Measurements from ENCODE around the gene BMPR2. TPM values are rescaled to one million over a fixed set of nuclear protein-coding genes. Genes with fewer than 3 reads are reported as not detected.
"Not testable (repeated sequence)": the region's sequence is repeated elsewhere in the genome, so short reads cannot be mapped to it uniquely, and the experiment has no call there.

BMPR2 gene
- total RNA-seq, 2 donors from 2014 or later = 9.7 to 9.9 TPM

- no peak overlapping the region for H3K4me3 Mint-ChIP-seq
- peaks cover 18% of the 10 kb centered on the region for H3K4me1 Mint-ChIP-seq (ENCODE audit: low read depth)
- ATAC-seq (replicated peaks in 1 of 2) = no peak
- no peaks in the 10 kb centered on the region for H3K36me3 Mint-ChIP-seq (ENCODE audit: insufficient read depth in 2 of 2)
- DNase-seq = no peak
- no peaks in the 10 kb centered on the region for H3K9me3 Mint-ChIP-seq
- H3K27ac Mint-ChIP-seq = no peak overlapping the region
- no peaks in the 10 kb centered on the region for H3K27me3 Mint-ChIP-seq (ENCODE audit: low read depth)
Measured at GRCh38 chr2:202529389-202529788, 153.3 kb downstream of the BMPR2 start.

DNA sequence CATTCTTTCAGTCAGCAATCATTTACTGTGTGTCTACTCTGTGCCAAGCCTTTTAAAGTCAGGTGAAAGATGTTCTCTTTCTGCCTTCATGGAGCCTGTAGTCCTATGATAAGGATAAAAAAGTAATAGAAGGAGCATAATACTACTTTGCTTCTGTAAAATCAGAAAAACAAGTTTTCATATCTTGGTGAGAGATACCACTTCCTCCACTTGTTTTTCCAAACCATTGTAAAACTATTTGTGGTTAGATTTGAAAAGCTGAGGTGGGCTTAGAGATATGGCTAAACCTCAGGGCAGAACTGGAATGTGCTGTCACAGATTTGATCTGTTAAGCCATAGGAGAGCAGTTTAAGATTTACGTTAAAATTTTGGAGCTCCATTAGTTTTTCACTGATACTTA lies 153.9 kb downstream of the BMPR2 start:
- Mint-ChIP-seq H3K27ac (no peak overlapping the region), H3K27me3 (ENCODE audit: low read depth) (no peaks in the 10 kb centered on the region), H3K9me3 (no peaks in the 10 kb centered on the region), H3K4me3 (no peak overlapping the region), H3K36me3 (ENCODE audit: insufficient read depth in 2 of 2) (no peaks in the 10 kb centered on the region), H3K4me1 (ENCODE audit: low read depth) (peaks cover 18% of the 10 kb centered on the region)
- ATAC-seq (replicated peaks in 1 of 2) (no peak), DNase-seq (no peak)

DNA sequence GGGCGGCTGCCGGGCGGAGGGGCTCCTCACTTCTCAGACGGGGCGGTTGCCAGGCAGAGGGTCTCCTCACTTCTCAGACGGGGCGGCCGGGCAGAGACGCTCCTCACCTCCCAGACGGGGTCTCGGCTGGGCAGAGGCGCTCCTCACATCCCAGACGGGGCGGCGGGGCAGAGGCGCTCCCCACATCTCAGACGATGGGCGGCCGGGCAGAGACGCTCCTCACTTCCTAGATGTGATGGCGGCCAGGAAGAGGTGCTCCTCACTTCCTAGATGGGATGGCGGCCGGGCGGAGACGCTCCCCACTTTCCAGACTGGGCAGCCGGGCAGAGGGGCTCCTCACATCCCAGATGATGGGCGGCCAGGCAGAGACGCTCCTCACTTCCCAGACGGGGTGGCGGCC lies 159.2 kb downstream of the BMPR2 start:
- H3K9me3 Mint-ChIP-seq; H3K4me1 Mint-ChIP-seq (ENCODE audit: low read depth); DNase-seq; H3K27ac Mint-ChIP-seq; ATAC-seq (replicated peaks in 1 of 2); H3K36me3 Mint-ChIP-seq (ENCODE audit: insufficient read depth in 2 of 2); H3K4me3 Mint-ChIP-seq; H3K27me3 Mint-ChIP-seq (ENCODE audit: low read depth): not testable (repeated sequence)

- no peak for ATAC-seq (replicated peaks in 1 of 2)
- Mint-ChIP-seq H3K4me3 (no peak overlapping the region), H3K4me1 (ENCODE audit: low read depth) (peaks cover 12% of the 10 kb centered on the region)
Measured at GRCh38 chr2:202541137-202541536, 165.0 kb downstream of the BMPR2 start.

DNA sequence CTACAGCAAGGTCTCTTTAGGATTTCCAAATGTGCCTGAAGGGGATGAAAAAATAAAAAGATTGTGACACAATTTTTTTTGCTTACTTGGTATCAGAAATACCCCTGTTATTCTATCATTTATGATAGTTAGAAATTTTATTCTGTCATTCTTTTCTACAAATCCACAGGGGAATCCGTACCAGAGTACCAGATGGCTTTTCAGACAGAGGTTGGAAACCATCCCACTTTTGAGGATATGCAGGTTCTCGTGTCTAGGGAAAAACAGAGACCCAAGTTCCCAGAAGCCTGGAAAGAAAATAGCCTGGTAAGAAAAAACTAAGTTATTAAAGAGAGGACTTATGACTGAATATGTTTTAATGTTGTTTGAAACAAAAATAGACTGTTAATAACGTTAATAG lies 166.0 kb downstream of the BMPR2 start:
- no peak overlapping the region for H3K27ac Mint-ChIP-seq
- no peak overlapping the region for H3K4me3 Mint-ChIP-seq
- no peak for ATAC-seq (replicated peaks in 1 of 2)
- no peaks in the 10 kb centered on the region for H3K36me3 Mint-ChIP-seq (ENCODE audit: insufficient read depth in 2 of 2)
- H3K27me3 Mint-ChIP-seq (ENCODE audit: low read depth) = no peaks in the 10 kb centered on the region
- H3K4me1 Mint-ChIP-seq (ENCODE audit: low read depth) = peaks cover 12% of the 10 kb centered on the region
- no peaks in the 10 kb centered on the region for H3K9me3 Mint-ChIP-seq
- DNase-seq = no peak

More at GRCh38 chr2:202541137-202541536, 165.0 kb downstream of the BMPR2 start:
- H3K9me3 Mint-ChIP-seq = no peaks in the 10 kb centered on the region
- no peak overlapping the region for H3K27ac Mint-ChIP-seq
- no peaks in the 10 kb centered on the region for H3K36me3 Mint-ChIP-seq (ENCODE audit: insufficient read depth in 2 of 2)
- no peaks in the 10 kb centered on the region for H3K27me3 Mint-ChIP-seq (ENCODE audit: low read depth)
- DNase-seq = no peak

- H3K27ac Mint-ChIP-seq = peak overlapping the region; percentile 24
- H3K4me3 Mint-ChIP-seq = no peak overlapping the region
Measured at GRCh38 chr2:202545523-202545922, 169.4 kb downstream of the BMPR2 start.

DNA sequence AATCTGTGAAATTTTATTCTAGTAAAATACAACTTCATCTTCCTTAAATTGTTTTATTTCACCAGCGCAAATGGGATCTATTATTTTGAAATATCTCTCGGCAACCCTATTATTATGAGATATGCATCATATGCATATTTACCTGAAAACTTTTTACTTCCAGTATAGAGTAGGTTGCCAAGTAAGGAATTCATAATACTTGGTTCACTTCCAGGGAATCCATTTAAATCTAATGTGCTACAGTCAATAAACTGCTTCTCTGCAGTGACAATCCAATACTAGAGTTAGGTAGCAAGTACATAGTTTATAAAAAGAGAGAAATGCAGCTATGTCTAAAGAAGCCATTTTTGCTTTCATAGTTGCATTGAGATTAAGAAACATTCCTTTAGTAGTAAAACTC lies 169.8 kb downstream of the BMPR2 start:
- Mint-ChIP-seq H3K4me1 (ENCODE audit: low read depth) (peaks cover 12% of the 10 kb centered on the region), H3K36me3 (ENCODE audit: insufficient read depth in 2 of 2) (no peaks in the 10 kb centered on the region), H3K9me3 (no peaks in the 10 kb centered on the region), H3K27me3 (ENCODE audit: low read depth) (no peaks in the 10 kb centered on the region), H3K27ac (no peak overlapping the region), H3K4me3 (no peak overlapping the region)
- DNase-seq (no peak), ATAC-seq (replicated peaks in 1 of 2) (no peak)

More at GRCh38 chr2:202545523-202545922, 169.4 kb downstream of the BMPR2 start:
- H3K9me3 Mint-ChIP-seq = no peaks in the 10 kb centered on the region
- H3K4me1 Mint-ChIP-seq (ENCODE audit: low read depth) = peaks cover 12% of the 10 kb centered on the region
- DNase-seq = no peak
- H3K36me3 Mint-ChIP-seq (ENCODE audit: insufficient read depth in 2 of 2) = no peaks in the 10 kb centered on the region
- H3K27me3 Mint-ChIP-seq (ENCODE audit: low read depth) = no peaks in the 10 kb centered on the region
- ATAC-seq (replicated peaks in 1 of 2) = peak; percentile 60 to 62

- H3K4me3 Mint-ChIP-seq; H3K27me3 Mint-ChIP-seq (ENCODE audit: low read depth); ATAC-seq (replicated peaks in 1 of 2); H3K9me3 Mint-ChIP-seq; H3K36me3 Mint-ChIP-seq (ENCODE audit: insufficient read depth in 2 of 2); H3K27ac Mint-ChIP-seq; DNase-seq: not testable (repeated sequence)
- peaks cover 12% of the 10 kb centered on the region for H3K4me1 Mint-ChIP-seq (ENCODE audit: low read depth)
Measured at GRCh38 chr2:202546499-202547141, 170.5 kb downstream of the BMPR2 start.

DNA sequence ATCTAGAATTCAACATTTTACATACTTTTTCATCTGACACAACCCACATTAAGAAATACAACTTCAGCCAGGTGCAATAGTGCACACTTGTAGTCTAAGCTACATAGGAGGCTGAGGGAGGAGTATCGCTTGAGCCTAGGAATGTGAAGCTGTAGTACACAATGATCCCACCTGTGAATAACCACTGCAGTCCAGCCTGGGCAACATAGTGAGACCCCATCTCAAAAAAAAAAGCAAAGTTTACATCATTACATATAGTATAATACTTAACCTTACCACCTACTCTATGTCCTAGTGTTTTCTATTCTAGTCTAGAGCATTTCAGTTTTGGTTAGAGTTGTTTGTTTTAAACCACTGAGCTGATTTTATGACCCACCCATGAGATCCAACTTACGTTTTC lies 172.1 kb downstream of the BMPR2 start:
- Mint-ChIP-seq H3K36me3 (ENCODE audit: insufficient read depth in 2 of 2) (no peaks in the 10 kb centered on the region), H3K27me3 (ENCODE audit: low read depth) (no peaks in the 10 kb centered on the region), H3K9me3 (no peaks in the 10 kb centered on the region), H3K4me3 (no peak overlapping the region), H3K27ac (no peak overlapping the region), H3K4me1 (ENCODE audit: low read depth) (peaks cover 12% of the 10 kb centered on the region)
- no peak for ATAC-seq (replicated peaks in 1 of 2)
- DNase-seq = no peak

- not testable (repeated sequence) for H3K27me3 Mint-ChIP-seq (ENCODE audit: low read depth); H3K4me3 Mint-ChIP-seq; H3K36me3 Mint-ChIP-seq (ENCODE audit: insufficient read depth in 2 of 2); DNase-seq; H3K27ac Mint-ChIP-seq; H3K9me3 Mint-ChIP-seq; ATAC-seq (replicated peaks in 1 of 2); H3K4me1 Mint-ChIP-seq (ENCODE audit: low read depth)
Measured at GRCh38 chr2:202551000-202551399, 174.9 kb downstream of the BMPR2 start.

DNA sequence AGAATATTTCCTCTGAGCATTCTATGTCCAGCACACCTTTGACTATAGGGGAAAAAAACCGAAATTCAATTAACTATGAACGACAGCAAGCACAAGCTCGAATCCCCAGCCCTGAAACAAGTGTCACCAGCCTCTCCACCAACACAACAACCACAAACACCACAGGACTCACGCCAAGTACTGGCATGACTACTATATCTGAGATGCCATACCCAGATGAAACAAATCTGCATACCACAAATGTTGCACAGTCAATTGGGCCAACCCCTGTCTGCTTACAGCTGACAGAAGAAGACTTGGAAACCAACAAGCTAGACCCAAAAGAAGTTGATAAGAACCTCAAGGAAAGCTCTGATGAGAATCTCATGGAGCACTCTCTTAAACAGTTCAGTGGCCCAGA lies 179.2 kb downstream of the BMPR2 start:
- Mint-ChIP-seq H3K27me3 (ENCODE audit: low read depth) (no peaks in the 10 kb centered on the region), H3K27ac (no peak overlapping the region), H3K36me3 (ENCODE audit: insufficient read depth in 2 of 2) (peaks cover 0 to 2% of the 10 kb centered on the region in 2 donors), H3K9me3 (no peaks in the 10 kb centered on the region), H3K4me3 (no peak overlapping the region), H3K4me1 (ENCODE audit: low read depth) (peaks cover 7% of the 10 kb centered on the region)
- ATAC-seq (replicated peaks in 1 of 2) = peak; percentile 62
- peak; percentile 23 to 24 for DNase-seq

DNA sequence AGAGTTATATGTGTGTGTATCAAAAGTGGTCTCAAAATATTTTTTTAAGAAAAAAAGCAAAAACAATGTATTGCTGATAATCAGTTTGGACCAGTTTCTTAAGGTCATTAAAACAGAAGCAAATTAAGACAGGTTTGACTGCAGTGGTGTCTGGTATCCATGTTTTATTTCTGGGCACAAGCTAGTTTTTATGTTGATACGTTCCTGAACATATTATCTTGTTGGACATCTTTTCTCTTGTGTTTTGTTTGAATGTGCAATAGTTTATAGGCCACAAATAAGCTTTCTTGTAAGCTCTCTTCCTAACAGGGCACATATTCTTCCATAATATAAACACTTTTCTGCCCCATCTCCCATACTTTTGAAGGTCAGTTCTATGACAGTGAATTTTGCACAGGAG lies 184.1 kb downstream of the BMPR2 start:
- Mint-ChIP-seq H3K4me3 (no peak overlapping the region), H3K9me3 (no peaks in the 10 kb centered on the region), H3K36me3 (ENCODE audit: insufficient read depth in 2 of 2) (peaks cover 0 to 2% of the 10 kb centered on the region in 2 donors), H3K27ac (no peak overlapping the region), H3K27me3 (ENCODE audit: low read depth) (no peaks in the 10 kb centered on the region), H3K4me1 (ENCODE audit: low read depth) (peaks cover 7% of the 10 kb centered on the region)
- no peak for ATAC-seq (replicated peaks in 1 of 2)
- DNase-seq = no peak

GRCh38 chr2:202564226-202564625 lies 188.1 kb downstream of the BMPR2 start:
- no peaks in the 10 kb centered on the region for H3K4me1 Mint-ChIP-seq (ENCODE audit: low read depth)
- no peak for DNase-seq

GRCh38 chr2:202566286-202566685 lies 190.2 kb downstream of the BMPR2 start:
- no peaks in the 10 kb centered on the region for H3K9me3 Mint-ChIP-seq
- no peaks in the 10 kb centered on the region for H3K27me3 Mint-ChIP-seq (ENCODE audit: low read depth)
- H3K4me3 Mint-ChIP-seq = no peak overlapping the region
- H3K27ac Mint-ChIP-seq = no peak overlapping the region
- H3K4me1 Mint-ChIP-seq (ENCODE audit: low read depth) = no peaks in the 10 kb centered on the region
- no peaks in the 10 kb centered on the region for H3K36me3 Mint-ChIP-seq (ENCODE audit: insufficient read depth in 2 of 2)
- ATAC-seq (replicated peaks in 1 of 2) (no peak), DNase-seq (no peak)

More at GRCh38 chr2:202564226-202564625, 188.1 kb downstream of the BMPR2 start:
- Mint-ChIP-seq H3K4me3 (no peak overlapping the region), H3K27ac (no peak overlapping the region), H3K27me3 (ENCODE audit: low read depth) (no peaks in the 10 kb centered on the region), H3K9me3 (no peaks in the 10 kb centered on the region), H3K36me3 (ENCODE audit: insufficient read depth in 2 of 2) (no peaks in the 10 kb centered on the region)
- ATAC-seq (replicated peaks in 1 of 2) = no peak

All from activated T-cell treated with anti-CD3 and anti-CD28 coated beads, Interleukin-2, amount 50 U/mL, for 72 hours (primary cell).